ENCODE results near the gene ANTKMT.
"Not testable (repeated sequence)": the region's sequence is repeated elsewhere in the genome, so short reads cannot be mapped to it uniquely, and the experiment has no call there.

ANTKMT gene

DNA sequence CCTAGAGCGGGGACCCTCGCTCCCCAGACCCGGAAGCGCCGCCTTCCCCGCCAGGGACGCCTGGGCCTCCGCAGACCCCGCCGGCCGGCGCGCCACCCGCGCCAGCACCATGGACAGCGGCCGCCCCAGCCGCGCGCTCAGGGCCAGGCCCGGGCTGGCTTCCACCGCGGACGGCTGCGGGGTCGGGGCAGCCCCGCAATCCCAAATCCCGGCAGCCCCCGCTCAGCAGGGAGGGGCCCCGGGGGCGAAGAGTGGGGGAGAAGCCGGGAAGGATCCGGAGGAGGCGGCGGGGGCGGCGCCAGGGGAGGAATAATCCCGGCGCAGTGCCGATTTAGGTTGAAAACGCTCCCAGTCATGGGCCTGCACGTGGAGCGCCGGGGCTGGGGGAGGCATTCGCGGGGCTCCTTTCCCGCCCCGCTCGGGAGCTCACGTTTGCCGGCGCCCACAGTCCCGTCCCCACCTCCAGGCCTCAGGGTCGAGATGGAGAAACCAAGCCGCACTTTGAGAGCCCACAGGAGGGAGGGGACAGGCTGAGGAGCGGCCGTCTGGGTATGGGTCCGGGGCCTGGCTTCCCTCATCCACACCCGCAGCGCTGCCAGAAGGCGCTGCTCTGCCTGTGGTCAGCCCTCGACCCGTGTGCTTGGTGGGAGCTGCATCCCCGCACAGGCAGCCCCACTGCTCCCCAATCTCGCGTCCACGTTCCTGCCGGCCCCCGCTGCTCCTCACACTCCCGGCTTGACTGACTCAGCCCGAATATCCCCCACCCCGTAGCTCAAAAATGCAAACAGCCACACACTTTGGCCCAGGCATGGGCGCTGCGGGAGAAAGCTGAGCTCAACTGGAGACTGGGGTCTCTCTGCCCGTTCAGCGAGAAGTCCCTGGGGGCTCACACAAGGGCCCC lies 20.0 kb upstream of the ANTKMT start:
- no peak for DNase-seq

GRCh38 chr16:702341-702740 lies 18.6 kb upstream of the ANTKMT start:
- no peak for DNase-seq

GRCh38 chr16:703406-703805 lies 17.5 kb upstream of the ANTKMT start:
- no peak for DNase-seq

- DNase-seq: no peak
Measured at GRCh38 chr16:704047-704446, 16.9 kb upstream of the ANTKMT start.

GRCh38 chr16:704552-705380 lies 16.2 kb upstream of the ANTKMT start:
- DNase-seq: no peak

DNA sequence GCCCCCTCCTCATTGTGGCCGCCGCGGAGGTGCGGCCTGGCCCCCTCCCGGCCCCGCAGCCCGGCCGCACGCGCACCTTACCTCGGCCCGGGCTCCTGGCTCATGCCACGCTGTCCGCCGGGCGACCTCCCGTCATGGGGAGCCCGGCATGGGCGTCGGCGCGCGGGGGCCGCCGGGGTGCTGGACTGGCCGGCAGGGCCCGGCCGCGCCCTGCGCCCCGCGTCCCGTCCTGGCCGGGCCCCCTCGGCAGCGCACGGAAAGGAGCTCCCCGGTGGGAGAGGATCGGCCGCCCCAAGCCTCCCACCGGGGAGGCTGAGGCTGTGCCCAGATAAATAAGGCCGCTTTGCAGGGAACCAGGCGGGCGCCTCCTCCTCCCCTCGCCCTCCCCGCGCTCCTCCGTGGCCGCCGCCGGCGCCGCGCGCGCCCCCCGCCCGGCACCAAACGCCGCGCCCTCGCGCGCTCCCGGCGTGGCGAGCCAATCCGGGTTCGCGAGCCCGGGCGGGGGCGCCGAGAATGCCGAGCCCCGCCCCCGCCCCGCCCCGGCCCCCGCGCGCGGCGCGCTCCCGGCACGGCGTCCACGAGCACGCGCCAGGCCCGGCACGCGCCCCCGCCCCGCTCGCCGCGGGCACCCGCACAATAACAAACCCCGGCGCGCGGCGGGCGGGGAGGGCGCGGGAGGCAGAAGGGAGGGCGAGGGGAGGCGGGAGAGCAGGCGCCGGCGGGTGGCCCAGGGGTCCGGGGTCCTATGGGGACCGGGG lies 15.3 kb upstream of the ANTKMT start, which contains the start of gene FBXL16:
TSS of gene FBXL16 (minus strand) at position 371 of the 758 bp plus-strand sequence. CDS start 8,396 bp downstream, outside the sequence.
- DNase-seq: no peak

GRCh38 chr16:706189-707061 lies 14.5 kb upstream of the ANTKMT start:
- DNase-seq: no peak

GRCh38 chr16:707062-707538 lies 13.8 kb upstream of the ANTKMT start:
- no peak for DNase-seq

GRCh38 chr16:708019-708418 lies 12.9 kb upstream of the ANTKMT start:
- no peak for DNase-seq

- DNase-seq: no peak
Measured at GRCh38 chr16:708959-709358, 12.0 kb upstream of the ANTKMT start.

DNA sequence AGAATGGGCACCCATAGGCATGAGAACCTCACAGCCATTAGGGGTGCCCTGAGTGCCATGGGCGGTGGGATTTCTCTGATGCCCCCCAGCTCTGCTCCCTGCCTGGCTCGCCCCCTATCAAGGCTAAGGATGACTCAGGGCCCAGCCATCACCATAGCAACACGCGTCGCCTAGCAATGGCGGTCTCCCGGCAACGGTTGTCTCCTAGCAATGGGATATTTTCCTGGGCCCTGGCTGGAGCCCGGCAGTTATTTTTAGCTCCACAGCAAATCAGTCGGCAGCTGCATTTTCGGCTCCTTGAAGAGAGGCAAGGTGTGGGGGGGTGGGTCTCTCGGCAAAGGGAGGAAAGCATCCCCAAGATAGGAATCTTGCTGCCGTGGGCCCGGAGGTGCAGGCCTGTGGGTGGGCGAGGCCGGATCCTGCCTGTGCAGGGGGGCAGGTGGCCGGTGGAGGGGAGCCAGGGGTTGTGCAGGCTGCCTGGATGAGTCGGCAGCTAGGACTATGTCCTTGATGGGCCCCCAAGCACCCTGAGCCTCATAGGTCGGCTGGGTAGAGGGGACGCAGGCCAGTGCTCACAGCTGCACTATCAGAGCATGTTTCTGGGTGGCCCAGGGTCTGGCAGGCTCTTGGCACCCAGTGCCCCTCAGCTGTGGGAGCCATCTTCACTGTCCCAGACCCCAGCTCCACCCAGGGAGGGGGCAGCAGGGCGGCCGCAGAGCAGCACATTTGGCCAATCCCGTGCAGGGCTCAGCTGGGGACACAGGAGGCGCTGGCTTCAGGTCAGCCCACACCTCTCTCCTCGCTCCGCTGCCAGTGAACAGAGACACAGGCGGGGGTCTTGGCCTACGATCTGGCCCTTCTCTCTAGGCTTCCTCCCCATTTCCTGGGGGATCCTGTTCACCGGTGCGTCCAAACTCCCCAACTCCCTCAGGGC lies 11.1 kb upstream of the ANTKMT start:
- no peak for DNase-seq

DNA sequence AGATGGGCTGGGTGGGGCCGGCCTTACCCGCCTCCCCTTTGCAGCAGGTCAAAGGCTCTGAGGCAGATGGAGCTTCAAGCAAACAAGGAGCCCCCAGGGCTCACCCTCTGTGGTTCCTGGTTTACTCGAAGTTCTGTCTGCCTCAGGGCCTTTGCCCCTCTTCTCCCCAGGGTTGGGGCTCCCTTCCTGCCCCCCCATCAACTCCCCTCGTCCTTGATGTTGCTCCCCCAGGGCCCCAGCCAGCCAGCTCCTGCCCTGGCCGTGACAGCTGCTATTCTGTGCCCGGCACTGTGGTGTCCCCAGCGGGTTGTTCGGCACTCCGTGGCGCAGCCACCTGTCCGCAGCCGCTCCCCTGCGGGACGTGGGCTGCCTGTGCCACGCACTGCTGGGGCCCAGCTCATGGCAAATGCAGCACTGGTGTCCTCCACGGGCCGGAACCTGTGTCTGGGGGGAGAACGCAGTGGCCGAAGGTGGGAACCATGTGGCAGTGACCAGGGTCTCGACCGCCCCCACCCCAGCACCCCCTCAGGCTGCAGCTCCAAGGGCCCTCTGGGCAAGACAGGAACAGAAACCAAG lies 10.4 kb upstream of the ANTKMT start:
- DNase-seq: no peak

DNA sequence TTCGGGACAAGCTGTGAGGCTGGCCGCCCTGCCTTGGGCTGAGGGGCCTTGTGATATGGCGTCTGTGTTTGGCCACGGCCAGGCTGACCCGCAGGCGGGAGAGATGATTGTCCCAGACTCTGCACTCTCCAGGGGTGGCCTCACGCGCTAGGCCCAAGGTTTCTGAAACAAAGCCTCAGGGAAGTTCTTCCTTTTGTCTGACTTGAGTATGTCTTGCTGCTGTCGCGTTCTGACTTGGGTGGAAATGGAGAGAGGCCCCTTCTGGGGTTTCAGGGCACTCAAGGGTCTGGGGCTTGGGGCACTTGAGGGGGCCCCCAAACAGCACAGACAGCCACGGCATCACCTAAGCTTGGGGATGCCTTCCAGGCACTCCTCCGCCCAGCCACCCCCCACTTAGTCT lies 9.9 kb upstream of the ANTKMT start:
- no peak for DNase-seq

DNA sequence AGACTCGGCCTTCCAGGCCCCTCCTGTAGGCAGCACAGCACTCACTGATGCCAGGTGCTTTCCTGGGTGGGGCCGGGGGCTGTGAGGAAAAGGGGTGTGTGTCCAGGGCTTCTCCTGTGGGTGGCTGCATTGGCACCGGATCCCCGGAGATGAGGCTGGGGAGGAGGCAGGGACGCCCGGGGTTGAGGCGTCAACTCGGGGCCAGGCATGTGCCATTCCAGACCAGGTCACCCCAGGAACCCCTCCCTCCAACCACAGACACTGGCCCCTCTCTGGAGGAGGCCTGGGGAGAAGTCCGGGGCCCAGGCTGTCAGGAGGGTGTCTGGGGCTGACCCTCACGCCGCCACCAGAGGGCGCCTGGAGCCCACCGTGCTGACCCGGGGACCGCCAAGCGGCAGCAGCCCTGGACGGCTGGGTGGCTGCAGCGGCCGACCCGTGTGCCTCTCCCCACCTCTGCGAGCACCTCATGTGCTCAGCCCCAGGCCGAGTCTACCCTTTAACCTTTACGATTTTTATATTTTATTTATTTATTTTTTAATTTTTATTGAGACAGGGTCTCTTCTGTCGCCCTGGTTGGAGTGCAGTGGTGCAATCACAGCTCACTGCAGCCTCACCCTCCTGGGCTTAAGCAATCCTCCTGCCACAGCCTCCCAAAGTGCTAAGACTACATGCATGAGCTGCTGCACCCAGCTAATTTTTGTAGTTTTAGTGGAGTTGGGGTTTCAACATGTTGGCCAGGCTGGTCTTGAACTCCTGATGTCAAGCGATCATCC lies 9.2 kb upstream of the ANTKMT start:
- peak; percentile 67 for DNase-seq

GRCh38 chr16:712740-713250 lies 8.2 kb upstream of the ANTKMT start:
- not testable (repeated sequence) for DNase-seq

DNA sequence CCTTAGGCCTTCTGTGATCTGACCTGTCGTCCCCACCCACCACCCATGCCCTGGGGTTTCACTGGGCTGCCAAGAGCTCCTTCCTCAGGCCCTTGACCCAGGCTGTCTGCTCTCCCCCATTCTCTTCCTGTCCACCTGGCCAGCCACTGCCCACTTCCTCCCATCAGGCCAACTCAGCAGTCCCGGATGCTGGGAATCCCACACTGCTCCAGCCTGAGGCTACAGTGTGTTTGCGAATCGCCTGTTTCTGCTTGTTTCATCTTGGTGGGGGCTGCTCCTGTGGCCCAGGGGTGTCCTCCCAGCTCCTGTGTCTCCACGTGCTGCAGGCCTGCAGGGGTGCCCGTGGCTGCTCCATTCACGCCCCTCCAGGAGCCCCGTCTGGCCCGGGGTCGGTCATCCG lies 6.9 kb upstream of the ANTKMT start:
- no peak for DNase-seq

DNA sequence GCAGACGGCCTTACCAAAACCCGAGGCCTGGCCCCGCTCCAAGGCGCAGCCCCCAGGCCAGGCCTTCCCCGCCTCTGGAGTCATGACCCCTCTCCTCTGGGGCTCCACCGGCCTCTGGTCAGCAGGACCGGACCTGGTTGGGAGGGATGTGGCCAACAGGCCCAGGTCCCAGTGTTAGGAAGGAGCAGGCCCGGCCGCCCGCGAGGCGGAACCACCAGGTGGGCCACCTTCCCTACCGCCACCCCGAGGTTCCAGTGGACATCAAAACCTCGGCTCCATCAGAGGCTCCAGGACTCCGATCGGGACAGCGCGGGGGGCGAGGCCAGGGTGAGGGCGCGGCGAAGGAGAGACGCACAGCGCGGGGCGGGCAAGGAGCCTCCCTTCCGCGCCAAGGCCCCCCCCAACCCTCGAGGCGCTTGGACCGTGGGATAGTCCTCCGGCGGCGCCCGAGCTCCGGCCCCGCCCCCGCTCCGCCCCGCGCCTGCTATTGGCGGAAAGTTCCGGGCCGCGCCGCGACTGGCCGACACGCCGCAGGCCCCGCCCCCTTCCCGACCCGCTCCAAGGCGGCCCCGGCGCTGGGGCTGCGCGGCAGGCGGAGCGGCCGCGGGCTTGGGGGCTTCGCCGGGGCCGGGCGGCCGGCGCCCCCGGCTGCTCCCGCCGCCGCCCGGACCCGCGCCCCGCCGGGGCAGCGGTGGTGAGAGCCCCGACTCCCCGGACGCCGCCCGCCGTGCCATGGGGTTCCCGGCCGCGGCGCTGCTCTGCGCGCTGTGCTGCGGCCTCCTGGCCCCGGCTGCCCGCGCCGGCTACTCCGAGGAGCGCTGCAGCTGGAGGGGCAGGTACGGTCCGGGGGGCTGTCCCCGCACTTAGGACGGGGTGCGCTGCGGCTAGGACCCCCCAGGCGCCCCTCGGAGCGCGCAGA lies 6.1 kb upstream of the ANTKMT start, which contains the start of gene METRN:
TSS of gene METRN (plus strand) at position 561 of the 919 bp plus-strand sequence. CDS start at position 733, 172 bp downstream.
- DNase-seq: peak; percentile 84
